ENCODE results near the gene ADAM22. TPM values are rescaled to one million over a fixed set of nuclear protein-coding genes. Genes with fewer than 3 reads are reported as not detected.

Gene ADAM22
- polyA plus RNA-seq, 3 donors = 12.1 to 14.0 (median 13.2) TPM

Other genes starting within 250 kb of the ADAM22 start
- gene SLC25A40, start 57.9 kb upstream of the ADAM22 start, polyA plus RNA-seq (ENCODE audit: insufficient read length in 3 of 3) = 10 to 100 TPM; 29.6 to 42.3 (median 36.0) TPM
- gene DBF4, start 57.8 kb upstream of the ADAM22 start, polyA plus RNA-seq (ENCODE audit: insufficient read length in 3 of 3) = 10 to 100 TPM; 16.1 to 18.0 (median 16.8) TPM